Activated CD4-positive, alpha-beta T cell treated with anti-CD3 and anti-CD28 coated beads, Interleukin-2, Interleukin-4, amounts not matched to agents 100 ng/mL and 50 ng/mL, durations not matched to agents 16 hours and 8 hours (primary cell): ENCODE data around the gene CCDC102B.
"Not testable (repeated sequence)": the region's sequence is repeated elsewhere in the genome, so short reads cannot be mapped to it uniquely, and the experiment has no call there.

ENCODE experiments used
- DNase-seq: peaks from one replicate; pipeline ENCODE4 v3.0.0-alpha.2; 2020; ENCODE audit warnings: low spot score

Gene CCDC102B

GRCh38 chr18:68830256-68831045 lies 32.6 kb downstream of the CCDC102B start:
- DNase-seq = no peak

GRCh38 chr18:68833756-68834155 lies 35.9 kb downstream of the CCDC102B start:
- DNase-seq = no peak

- no peak for DNase-seq
Observed at GRCh38 chr18:68837665-68838451, 40.0 kb downstream of the CCDC102B start.

- no peak for DNase-seq
Observed at GRCh38 chr18:68839701-68840100, 41.8 kb downstream of the CCDC102B start.

- DNase-seq = no peak
Observed at GRCh38 chr18:68840554-68841263, 42.8 kb downstream of the CCDC102B start.

GRCh38 chr18:68841301-68841700 lies 43.4 kb downstream of the CCDC102B start:
- DNase-seq = no peak

GRCh38 chr18:68842951-68843350 lies 45.1 kb downstream of the CCDC102B start:
- DNase-seq = no peak

GRCh38 chr18:68843473-68844089 lies 45.7 kb downstream of the CCDC102B start:
- DNase-seq = no peak

GRCh38 chr18:68847219-68847837 lies 49.4 kb downstream of the CCDC102B start:
- DNase-seq = no peak

- DNase-seq = no peak
Observed at GRCh38 chr18:68848242-68848641, 50.4 kb downstream of the CCDC102B start.

- DNase-seq = no peak
Observed at GRCh38 chr18:68854786-68855391, 57.0 kb downstream of the CCDC102B start.

GRCh38 chr18:68855491-68855890 lies 57.6 kb downstream of the CCDC102B start:
- no peak for DNase-seq

GRCh38 chr18:68861365-68861764 lies 63.5 kb downstream of the CCDC102B start:
- DNase-seq = no peak

GRCh38 chr18:68865021-68865420 lies 67.1 kb downstream of the CCDC102B start:
- no peak for DNase-seq

GRCh38 chr18:68865503-68865902 lies 67.6 kb downstream of the CCDC102B start:
- no peak for DNase-seq

GRCh38 chr18:68873003-68873402 lies 75.1 kb downstream of the CCDC102B start:
- no peak for DNase-seq

- DNase-seq = no peak
Observed at GRCh38 chr18:68874361-68874760, 76.5 kb downstream of the CCDC102B start.

GRCh38 chr18:68879947-68880346 lies 82.1 kb downstream of the CCDC102B start:
- DNase-seq = not testable (repeated sequence)

- DNase-seq = no peak
Observed at GRCh38 chr18:68887410-68887809, 89.5 kb downstream of the CCDC102B start.

- no peak for DNase-seq
Observed at GRCh38 chr18:68893354-68893753, 95.5 kb downstream of the CCDC102B start.

- no peak for DNase-seq
Observed at GRCh38 chr18:68897286-68897685, 99.4 kb downstream of the CCDC102B start.
